ENCODE results near the gene KCNJ15. TPM values are rescaled to one million over a fixed set of nuclear protein-coding genes. Genes with fewer than 3 reads are reported as not detected.

Gene KCNJ15
- total RNA-seq, 2 donors from 2014 or later, result not detected

DNA sequence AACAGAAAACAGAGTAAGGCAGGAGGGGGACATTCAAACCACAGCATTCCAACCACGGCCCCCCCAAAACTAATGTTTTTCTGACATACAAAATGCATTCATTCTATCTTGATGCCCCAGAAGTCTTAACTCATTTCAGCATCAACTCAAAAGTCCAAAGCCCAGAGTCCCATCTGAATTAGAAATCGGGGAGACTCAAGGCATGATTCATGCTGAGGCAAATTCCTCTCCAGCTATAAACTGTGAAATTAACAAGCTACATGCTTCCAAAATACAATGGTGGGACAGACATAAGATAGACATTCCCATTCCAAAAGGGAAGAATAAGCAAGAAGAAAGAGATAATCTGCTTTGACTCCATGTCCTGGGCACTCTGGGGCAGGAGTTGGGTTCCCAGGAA is 73.9 kb downstream of the KCNJ15 start:
- 78 to 100% methylated on average over 2 of the region's 2 CpGs for WGBS, 2 experiments (ENCODE audit: insufficient coverage in 1 of 2, insufficient read length in 1 of 2)
- Mint-ChIP-seq H3K4me3 (no peak overlapping the region), H3K27me3 (ENCODE audit: insufficient read depth) (peaks cover 2% of the 10 kb centered on the region), H3K9me3 (no peaks in the 10 kb centered on the region), H3K27ac (no peak overlapping the region), H3K4me1 (peaks cover 4% of the 10 kb centered on the region), H3K36me3 (ENCODE audit: low read depth) (no peaks in the 10 kb centered on the region)
- H3K4me1 ChIP-seq (ENCODE audit: control insufficient read depth, insufficient read depth, low read length), result no peaks in the 10 kb centered on the region
- H3K4me3 ChIP-seq (ENCODE audit: low read length), result no peak overlapping the region
- H3K9ac ChIP-seq (ENCODE audit: extremely low read depth, low read length, poor library complexity, severe bottlenecking), result no peak overlapping the region
- H3K9me3 ChIP-seq (ENCODE audit: control insufficient read depth, low read length), result no peaks in the 10 kb centered on the region
- H3K27me3 ChIP-seq (ENCODE audit: control insufficient read depth, insufficient read depth, low read length, poor library complexity, severe bottlenecking), result no peaks in the 10 kb centered on the region
- no peak for DNase-seq
- H3K27ac ChIP-seq (ENCODE audit: low read depth, low read length), result no peak overlapping the region
- H3K36me3 ChIP-seq (ENCODE audit: control insufficient read depth, insufficient read depth, low read length), result no peaks in the 10 kb centered on the region
- TF ChIP-seq, protein P1, sequence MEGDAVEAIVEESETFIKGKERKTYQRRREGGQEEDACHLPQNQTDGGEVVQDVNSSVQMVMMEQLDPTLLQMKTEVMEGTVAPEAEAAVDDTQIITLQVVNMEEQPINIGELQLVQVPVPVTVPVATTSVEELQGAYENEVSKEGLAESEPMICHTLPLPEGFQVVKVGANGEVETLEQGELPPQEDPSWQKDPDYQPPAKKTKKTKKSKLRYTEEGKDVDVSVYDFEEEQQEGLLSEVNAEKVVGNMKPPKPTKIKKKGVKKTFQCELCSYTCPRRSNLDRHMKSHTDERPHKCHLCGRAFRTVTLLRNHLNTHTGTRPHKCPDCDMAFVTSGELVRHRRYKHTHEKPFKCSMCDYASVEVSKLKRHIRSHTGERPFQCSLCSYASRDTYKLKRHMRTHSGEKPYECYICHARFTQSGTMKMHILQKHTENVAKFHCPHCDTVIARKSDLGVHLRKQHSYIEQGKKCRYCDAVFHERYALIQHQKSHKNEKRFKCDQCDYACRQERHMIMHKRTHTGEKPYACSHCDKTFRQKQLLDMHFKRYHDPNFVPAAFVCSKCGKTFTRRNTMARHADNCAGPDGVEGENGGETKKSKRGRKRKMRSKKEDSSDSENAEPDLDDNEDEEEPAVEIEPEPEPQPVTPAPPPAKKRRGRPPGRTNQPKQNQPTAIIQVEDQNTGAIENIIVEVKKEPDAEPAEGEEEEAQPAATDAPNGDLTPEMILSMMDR (conservative IDR thresholded peaks at IDR 0.05), result no peak

DNA sequence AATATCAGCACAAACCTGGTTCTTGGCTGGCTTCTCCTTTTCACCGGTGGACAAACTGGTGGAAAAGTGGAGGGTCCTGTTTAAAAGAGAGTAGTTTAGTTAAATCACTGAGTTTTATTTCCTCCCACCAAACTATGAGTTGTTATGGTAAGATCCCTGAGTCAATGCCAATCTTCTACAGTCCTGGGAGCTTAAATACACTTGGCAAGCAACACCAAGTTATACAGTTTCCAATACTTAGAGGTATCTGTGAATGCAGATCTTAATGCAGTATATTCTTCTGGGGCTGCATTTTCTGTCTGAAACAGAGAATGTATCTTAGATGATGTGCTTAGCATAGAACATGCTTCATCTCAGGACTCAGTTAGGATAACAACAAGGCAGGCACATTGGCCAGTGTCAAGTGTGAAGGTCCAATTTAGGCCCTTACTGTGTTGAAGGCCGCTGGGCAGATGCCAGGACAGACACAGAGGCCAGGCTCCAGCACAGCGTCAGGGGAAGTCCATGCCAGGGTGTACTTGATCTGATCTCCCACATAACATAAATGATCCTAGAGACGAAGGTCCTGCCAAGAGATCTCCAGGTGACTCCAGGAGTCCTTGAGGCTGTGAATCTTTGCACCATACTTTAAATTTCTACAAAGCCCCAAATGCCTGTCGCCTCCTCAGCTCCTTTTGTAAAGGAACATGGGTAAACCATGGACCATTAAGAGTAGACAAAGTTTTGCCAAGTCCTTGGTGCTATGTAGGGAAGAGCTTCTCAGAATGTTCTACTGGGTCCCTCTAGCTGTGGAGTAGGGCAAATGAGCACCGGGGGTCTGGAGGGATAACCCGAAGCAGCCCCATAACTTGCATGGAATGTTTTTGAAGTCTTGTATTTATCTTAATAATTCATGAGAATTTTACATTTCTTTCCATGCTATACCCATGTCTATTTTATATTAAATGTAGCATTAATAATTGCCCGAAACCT is 76.8 kb downstream of the KCNJ15 start:
- no peaks in the 10 kb centered on the region for H3K36me3 Mint-ChIP-seq (ENCODE audit: low read depth)
- Histone ChIP-seq H3K4me3 (ENCODE audit: low read length) (no peak overlapping the region), H3K36me3 (ENCODE audit: control insufficient read depth, insufficient read depth, low read length) (no peaks in the 10 kb centered on the region), H3K27ac (ENCODE audit: low read depth, low read length) (no peak overlapping the region), H3K4me1 (ENCODE audit: control insufficient read depth, insufficient read depth, low read length) (no peaks in the 10 kb centered on the region), H3K9me3 (ENCODE audit: control insufficient read depth, low read length) (no peaks in the 10 kb centered on the region), H3K27me3 (ENCODE audit: control insufficient read depth, insufficient read depth, low read length, poor library complexity, severe bottlenecking) (no peaks in the 10 kb centered on the region), H3K9ac (ENCODE audit: extremely low read depth, low read length, poor library complexity, severe bottlenecking) (no peak overlapping the region)
- TF ChIP-seq, protein P1 (conservative IDR thresholded peaks at IDR 0.05), result peak; percentile 77
- 84 to 100% methylated on average over 2 to 7 of the region's 8 CpGs for WGBS, 2 experiments (ENCODE audit: insufficient coverage in 1 of 2, insufficient read length in 1 of 2)
- no peak overlapping the region for H3K27ac Mint-ChIP-seq
- H3K4me1 Mint-ChIP-seq, result no peaks in the 10 kb centered on the region
- H3K27me3 Mint-ChIP-seq (ENCODE audit: insufficient read depth), result no peaks in the 10 kb centered on the region
- DNase-seq, result peak; percentile 57
- H3K4me3 Mint-ChIP-seq, result no peak overlapping the region
- no peaks in the 10 kb centered on the region for H3K9me3 Mint-ChIP-seq

DNA sequence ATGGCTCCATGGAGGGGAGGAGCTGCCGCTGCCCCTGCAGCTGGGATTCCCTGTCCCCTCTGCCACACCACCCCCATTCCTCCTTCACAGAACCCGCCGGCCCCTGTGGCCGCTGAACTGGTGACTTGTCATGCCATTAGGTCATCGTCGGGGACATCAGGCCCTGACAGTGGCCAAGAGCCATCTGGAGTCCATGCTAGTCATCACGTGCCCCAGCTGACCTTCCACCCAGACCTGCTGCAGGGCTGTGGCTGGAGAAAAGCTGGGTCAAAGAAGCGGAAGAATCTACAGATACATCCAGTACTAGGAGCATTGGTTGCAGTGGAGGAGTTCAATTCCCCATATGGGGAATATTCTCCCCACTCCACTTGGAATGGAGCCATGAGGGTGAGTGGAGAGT is 78.1 kb downstream of the KCNJ15 start:
- no peaks in the 10 kb centered on the region for H3K36me3 ChIP-seq (ENCODE audit: control insufficient read depth, insufficient read depth, low read length)
- H3K27ac Mint-ChIP-seq, result no peak overlapping the region
- TF ChIP-seq, protein P1 (conservative IDR thresholded peaks at IDR 0.05), result no peak
- no peaks in the 10 kb centered on the region for H3K4me1 Mint-ChIP-seq
- H3K27ac ChIP-seq (ENCODE audit: low read depth, low read length), result no peak overlapping the region
- no peaks in the 10 kb centered on the region for H3K9me3 Mint-ChIP-seq
- no peak overlapping the region for H3K9ac ChIP-seq (ENCODE audit: extremely low read depth, low read length, poor library complexity, severe bottlenecking)
- H3K27me3 Mint-ChIP-seq (ENCODE audit: insufficient read depth), result no peaks in the 10 kb centered on the region
- 82 to 95% methylated on average over 4 to 8 of the region's 8 CpGs for WGBS, 2 experiments (ENCODE audit: insufficient coverage in 1 of 2, insufficient read length in 1 of 2)
- no peaks in the 10 kb centered on the region for H3K9me3 ChIP-seq (ENCODE audit: control insufficient read depth, low read length)
- H3K4me3 ChIP-seq (ENCODE audit: low read length), result no peak overlapping the region
- no peak for DNase-seq
- no peaks in the 10 kb centered on the region for H3K4me1 ChIP-seq (ENCODE audit: control insufficient read depth, insufficient read depth, low read length)
- no peaks in the 10 kb centered on the region for H3K27me3 ChIP-seq (ENCODE audit: control insufficient read depth, insufficient read depth, low read length, poor library complexity, severe bottlenecking)
- no peak overlapping the region for H3K4me3 Mint-ChIP-seq
- H3K36me3 Mint-ChIP-seq (ENCODE audit: low read depth), result no peaks in the 10 kb centered on the region

Measured in endodermal cell (in vitro differentiated cells).